ENCODE measurements around the gene CYRIA.

Gene CYRIA

DNA sequence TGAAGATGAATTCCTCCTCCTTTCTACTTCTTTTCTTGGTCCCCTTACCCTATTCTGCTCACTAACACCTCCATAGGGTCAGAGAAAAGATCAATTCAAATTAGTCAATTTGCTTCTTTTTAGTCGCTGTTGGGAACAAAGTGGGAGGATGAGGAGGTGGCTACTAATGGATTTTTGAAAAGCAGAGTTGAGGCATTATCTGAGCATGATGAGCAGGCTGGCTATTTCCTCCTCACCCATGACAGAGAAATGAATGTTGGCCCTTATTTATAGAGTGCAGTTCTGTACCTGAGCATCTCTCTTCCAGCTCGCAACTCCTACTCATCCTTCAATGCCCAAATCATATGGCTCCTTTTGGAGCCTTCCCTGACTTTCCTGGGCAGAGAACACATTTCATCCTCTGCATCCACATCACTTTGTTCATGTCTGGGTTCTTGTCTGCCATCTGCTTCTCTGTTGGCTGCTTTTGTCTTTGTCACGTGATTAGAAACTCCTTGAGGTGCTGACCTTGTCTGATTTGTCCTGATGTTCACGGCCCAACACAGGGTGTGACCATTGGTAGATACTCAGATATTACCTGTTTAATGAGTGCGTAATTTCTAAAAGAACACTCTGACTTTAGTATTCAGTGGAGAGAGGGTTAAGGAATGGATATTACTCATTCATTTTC is 45.9 kb downstream of the CYRIA start:
- in situ Hi-C loops (cut with HindIII; ENCODE audit: low sequenced_read_pairs) = loop anchor here (25.0 kb wide), 1 partner anchor 143 kb away; no protein-coding TSS in a partner anchor
- DNase-seq (ENCODE audit: low read depth) = no peak
- H3K4me3 ChIP-seq (ENCODE audit: low read depth, low read length) = no peak overlapping the region
- no peak for TF ChIP-seq CTCF (IDR thresholded peaks at IDR 0.05; ENCODE audit: low read depth, low read length, missing control alignments)

DNA sequence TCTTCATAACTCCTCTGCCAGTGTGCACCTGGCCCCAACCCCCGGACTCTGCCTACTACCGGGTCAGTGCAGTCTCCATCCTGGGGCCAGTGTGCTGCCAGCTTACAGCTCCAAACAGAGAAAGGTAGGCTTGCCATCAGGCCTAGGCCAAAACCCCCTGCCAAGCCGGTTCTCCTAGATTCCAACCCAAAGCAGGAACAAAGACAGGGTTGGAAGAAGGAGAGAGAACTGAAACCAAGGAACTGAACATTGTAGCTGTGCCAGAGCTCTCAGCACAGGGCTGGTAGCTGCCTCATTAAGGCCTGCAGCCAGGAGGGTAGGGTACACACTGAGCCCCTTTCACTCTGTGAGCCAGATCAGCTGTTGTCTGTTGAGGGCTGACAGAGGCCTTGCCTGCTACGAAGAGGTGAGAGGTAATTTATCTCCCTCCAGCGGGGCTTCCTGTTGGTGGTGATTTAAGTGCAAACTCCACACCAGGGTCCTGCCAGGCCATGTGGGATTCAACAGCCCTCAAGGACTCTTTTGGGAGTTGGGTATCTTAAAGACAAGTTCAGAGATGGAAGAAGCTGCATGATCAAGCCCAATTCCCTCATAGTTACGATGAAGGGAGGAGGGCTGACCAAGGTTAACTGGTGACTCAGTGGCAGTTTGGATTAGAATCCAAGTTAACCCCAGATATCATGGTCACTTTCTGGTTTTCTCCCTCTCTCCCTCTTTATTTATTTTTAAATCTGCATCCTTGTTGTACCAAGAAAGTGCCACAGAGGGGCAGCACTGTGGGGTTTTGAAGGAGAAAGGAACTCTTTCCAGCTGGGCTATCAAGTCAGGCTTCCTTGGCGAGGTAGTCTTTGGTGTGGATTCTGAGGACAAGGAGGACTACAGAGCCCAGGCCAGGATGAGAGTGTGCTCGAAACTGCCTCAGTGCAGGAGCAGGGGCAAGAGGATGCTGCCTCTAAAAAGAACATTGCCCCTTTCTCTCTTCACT is 48.1 kb downstream of the CYRIA start:
- in situ Hi-C loops (cut with HindIII; ENCODE audit: low sequenced_read_pairs) = loop anchor here (25.0 kb wide), 1 partner anchor 145 kb away; no protein-coding TSS in a partner anchor
- no peak overlapping the region for H3K4me3 ChIP-seq (ENCODE audit: low read depth, low read length)
- TF ChIP-seq CTCF (IDR thresholded peaks at IDR 0.05; ENCODE audit: low read depth, low read length, missing control alignments) = peak; percentile 64
- no peak for DNase-seq (ENCODE audit: low read depth)
